H1 (cell line): ENCODE data around the gene TIGD2.

ENCODE experiments used
- EP300 ChIP-seq, 2 experiments: IDR thresholded peaks; 1 replicate in 1 of 2; 2 replicates in 1 of 2; pipeline ENCODE4 v1.6.1; 2011 to 2012; ENCODE audit warnings: low read depth in 2 of 2, low read length in 2 of 2, mild to moderate bottlenecking in 2 of 2, borderline replicate concordance in 1 of 2, inconsistent platforms in 1 of 2, moderate library complexity in 1 of 2
- RAD21 ChIP-seq, 2 experiments: IDR thresholded peaks in 1 of 2; conservative IDR thresholded peaks in 1 of 2; 2 replicates each; pipeline ENCODE4 v1.6.1; 2011; ENCODE audit warnings: low read depth in 2 of 2, low read length in 2 of 2, improper control_type of control experiment in 1 of 2, inconsistent platforms in 1 of 2, mild to moderate bottlenecking in 1 of 2, moderate library complexity in 1 of 2

- TF ChIP-seq EP300 (IDR thresholded peaks at IDR 0.05; ENCODE audit: borderline replicate concordance in 1 of 2, low read depth in 2 of 2, low read length in 2 of 2) (no peak), RAD21 (IDR thresholded peaks at IDR 0.05 in 1 of 2, conservative IDR thresholded peaks at IDR 0.05 in 1 of 2; ENCODE audit: low read depth in 2 of 2, low read length in 2 of 2) (no peak)
These were observed 26.4 kb downstream of the TIGD2 start for GRCh38 chr4:89137695-89138094.
